Skin of body (tissue), 2 donors: Measurements from ENCODE around the gene NDC1. TPM values are rescaled to one million over a fixed set of nuclear protein-coding genes. Genes with fewer than 3 reads are reported as not detected.
"Not testable (repeated sequence)": the region's sequence is repeated elsewhere in the genome, so short reads cannot be mapped to it uniquely, and the experiment has no call there.

Experiments used
- DNase-seq: peaks from one replicate; lab custom pipeline; 2025; lab: John Stamatoyannopoulos, UW
- total RNA-seq: library from RNA; depleted of rRNA; stranded (reverse); fragments of >200 nt; gene quantifications from one replicate; pipeline ENCODE4 v1.2.3, GENCODE V29; 2014

The NDC1 gene
- total RNA-seq, 1 donor from 2014 or later, result 17.4 TPM

DNA sequence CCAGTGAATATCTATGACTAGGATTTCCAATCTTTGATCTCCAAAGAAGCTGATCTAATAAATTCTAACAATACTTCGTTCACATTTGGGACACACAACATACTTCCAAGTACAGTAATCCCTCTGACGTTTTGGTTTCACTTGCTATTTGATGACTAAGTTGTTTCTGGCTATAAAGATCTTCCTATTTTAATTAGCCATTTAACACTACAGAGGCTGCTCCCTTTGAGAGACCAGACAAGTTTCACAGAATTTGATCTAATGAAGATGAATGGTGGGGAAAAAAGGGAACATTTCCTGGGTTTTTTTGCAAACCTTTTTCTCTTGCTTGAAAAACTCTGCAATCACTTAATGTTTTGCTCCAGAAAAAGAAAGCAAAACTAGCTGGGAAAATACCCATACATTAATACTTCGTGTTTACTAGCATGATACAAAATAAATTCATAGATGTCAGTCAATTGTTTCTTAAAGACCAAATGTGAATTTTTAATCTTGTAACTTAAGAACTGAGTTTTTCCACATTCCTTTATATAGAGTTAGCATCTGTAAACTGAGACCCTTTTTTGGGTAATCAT, 71.2 kb downstream of the NDC1 start:
- DNase-seq, result peak; percentile 49

- DNase-seq, result no peak
Measured at GRCh38 chr1:53766194-53766742, 71.8 kb downstream of the NDC1 start.

DNA sequence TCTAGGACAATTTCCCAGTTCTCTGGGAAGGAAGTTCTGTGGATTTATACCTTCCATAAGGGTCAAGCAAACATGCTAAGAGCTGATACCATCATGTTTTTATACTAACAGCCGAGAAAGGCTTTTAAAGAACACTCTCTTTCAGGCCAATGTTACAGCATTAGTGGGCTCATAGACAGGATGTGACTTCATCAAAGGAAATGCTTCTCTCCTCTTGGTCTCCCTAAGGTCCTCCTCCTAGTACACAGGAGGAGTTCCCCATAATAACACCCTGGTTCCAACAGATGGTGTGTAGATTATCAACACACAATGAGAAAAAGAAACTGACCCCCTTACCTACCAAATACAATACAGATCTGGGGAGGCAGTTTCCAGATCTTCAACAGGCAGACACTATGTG, 72.4 kb downstream of the NDC1 start:
- DNase-seq, result peak; percentile 1

GRCh38 chr1:53763911-53764310, 74.2 kb downstream of the NDC1 start:
- no peak for DNase-seq

DNA sequence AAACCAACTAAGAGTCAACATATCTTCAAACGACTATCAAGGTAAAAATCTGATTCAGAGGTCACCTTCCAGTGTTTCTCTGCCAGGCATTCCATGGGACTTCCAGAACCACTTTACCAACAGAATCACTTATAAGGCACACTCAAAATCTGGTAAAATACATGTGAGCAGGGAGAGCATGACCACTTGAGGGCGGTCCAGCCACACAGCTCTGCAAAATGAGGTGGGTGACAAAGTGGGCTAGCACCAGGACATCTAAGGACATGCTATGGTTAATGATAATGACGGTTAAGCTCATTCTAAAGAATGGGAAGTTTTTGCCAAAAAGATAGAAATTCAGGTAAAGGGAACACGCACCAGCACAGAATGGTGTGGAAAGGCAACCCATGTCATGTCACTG, 74.6 kb downstream of the NDC1 start:
- no peak for DNase-seq

DNA sequence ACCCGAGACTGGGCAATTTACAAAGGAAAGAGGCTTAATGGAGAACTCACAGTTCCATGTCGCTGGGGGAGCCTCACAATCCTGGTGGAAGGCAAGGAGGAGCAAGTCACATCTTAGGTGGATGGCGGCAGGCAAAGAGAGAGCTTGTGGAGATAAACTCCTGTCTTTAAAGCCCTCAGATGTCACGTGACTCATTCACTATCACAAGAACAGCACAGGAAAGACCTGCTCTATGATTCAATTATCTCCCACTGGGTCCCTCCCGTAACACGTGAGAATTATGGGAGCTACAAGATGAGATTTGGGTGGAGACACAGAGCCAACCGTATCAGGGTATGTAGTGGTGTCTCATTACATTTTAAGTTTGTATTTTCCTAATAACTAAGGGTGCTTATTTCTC, 77.6 kb downstream of the NDC1 start:
- DNase-seq, result not testable (repeated sequence)

GRCh38 chr1:53755874-53756273, 82.2 kb downstream of the NDC1 start:
- no peak for DNase-seq

- peak; percentile 74 for DNase-seq
Measured at GRCh38 chr1:53754484-53755312, 83.4 kb downstream of the NDC1 start.

GRCh38 chr1:53752281-53752680, 85.8 kb downstream of the NDC1 start:
- no peak for DNase-seq

GRCh38 chr1:53747841-53748240, 90.3 kb downstream of the NDC1 start:
- DNase-seq, result no peak

DNA sequence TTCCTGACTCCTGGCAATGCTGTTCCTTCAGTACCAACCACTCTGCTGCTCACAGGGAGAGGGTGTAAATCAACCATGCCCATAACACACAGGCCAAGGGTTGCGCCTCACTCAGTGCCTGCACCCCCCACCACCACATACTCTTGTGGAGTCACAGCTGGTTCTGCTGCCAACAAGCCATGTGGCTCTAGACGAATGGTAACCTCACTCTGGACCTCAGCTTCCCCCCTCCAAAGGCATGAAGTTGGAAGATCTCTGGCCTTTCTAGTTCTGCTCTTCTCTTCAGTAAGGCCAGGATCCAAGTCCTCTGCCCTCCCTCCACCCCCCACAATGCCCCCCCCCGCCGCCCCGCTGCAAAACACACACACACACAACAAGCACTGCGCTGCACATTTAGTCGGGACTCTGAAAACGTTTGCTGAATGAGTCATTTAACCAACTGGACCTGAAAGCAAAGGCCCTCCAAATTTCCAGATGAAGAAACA, 97.4 kb downstream of the NDC1 start:
- DNase-seq, result no peak

DNA sequence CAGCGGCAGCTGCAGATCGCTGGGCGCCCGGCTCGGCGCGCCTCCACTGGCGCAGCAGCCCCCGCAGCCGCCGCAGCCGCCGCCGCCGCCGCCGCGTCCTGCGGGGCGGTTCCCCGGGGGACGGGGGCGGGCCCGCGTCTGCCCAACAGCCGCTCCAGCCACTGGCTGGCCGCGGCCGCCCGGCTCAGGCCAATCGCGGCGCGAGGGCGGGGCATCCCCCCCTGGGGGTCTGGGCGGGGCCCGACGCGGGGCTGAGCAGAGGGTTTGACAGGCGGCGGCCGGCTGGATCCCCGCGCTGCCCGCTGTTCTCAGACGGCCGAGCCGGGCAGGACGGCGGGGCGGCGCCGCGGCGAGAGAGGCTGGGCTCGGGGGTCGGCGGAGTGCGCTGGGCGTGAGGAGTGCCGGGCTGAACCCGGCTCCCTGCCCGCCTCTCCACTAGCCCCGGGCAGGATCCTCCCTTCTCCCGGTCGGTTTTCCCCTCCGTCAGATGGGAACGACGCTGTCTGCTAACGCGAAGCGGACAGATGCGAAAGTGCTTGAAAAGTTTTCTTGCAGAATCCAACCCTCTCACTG, 98.9 kb downstream of the NDC1 start, which contains the start of gene GLIS1:
Gene GLIS1 (minus strand): TSS at position 56 of the 573 bp plus-strand sequence. CDS start 1,100 bp downstream, outside the sequence.
- peak; percentile 47 for DNase-seq

GRCh38 chr1:53738205-53739108, 99.6 kb downstream of the NDC1 start:
- DNase-seq, result no peak

DNA sequence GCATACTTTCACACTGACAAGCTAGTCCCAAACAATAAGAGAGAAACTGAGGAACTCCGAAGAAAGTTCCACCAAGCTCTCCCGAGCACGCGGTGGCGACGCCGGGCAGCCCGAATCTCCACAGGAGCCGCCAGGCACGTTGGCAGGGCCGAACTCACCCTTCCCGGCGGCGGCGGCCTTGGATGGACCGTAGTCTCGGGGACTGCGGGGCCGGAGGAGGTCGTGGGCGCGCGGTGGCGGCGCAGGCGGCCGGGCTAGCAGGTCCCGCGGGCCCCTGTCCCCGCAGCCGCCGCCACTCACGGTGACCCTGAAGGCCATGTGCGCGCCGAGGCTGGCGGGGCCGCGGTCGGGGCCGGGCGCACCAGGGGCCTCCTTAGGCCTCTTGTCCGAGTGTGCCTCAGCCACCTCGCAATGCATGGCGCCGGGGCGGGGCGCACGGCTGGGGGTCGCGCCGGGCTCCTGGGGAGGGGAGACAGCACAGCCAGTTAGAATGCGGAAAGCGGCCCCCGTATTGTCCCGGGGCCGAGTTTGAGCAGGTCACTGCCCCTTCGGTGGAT, 100.4 kb downstream of the NDC1 start:
- DNase-seq, result no peak

GRCh38 chr1:53736290-53736689, 101.8 kb downstream of the NDC1 start:
- no peak for DNase-seq

DNA sequence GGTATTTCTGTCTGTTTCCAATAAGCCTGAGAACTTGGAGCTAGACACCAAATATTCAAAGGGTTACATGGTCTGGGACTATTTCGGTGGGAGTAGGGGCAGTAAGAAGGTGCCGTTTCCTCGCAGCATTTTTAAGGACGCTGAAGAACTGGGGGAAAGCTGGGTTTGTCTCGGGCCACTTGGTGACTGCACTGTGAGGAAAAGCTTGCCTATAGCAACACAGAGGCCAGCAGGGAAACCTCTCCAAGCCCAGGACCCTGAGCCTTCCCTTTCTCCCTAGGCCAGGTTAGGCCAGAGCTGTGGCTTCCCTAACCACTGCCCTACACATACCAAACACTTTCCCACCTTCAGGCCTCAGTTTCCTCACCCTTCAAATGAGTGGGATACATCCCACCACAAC, 102.4 kb downstream of the NDC1 start:
- DNase-seq, result no peak

- no peak for DNase-seq
Measured at GRCh38 chr1:53735261-53735660, 102.8 kb downstream of the NDC1 start.

DNA sequence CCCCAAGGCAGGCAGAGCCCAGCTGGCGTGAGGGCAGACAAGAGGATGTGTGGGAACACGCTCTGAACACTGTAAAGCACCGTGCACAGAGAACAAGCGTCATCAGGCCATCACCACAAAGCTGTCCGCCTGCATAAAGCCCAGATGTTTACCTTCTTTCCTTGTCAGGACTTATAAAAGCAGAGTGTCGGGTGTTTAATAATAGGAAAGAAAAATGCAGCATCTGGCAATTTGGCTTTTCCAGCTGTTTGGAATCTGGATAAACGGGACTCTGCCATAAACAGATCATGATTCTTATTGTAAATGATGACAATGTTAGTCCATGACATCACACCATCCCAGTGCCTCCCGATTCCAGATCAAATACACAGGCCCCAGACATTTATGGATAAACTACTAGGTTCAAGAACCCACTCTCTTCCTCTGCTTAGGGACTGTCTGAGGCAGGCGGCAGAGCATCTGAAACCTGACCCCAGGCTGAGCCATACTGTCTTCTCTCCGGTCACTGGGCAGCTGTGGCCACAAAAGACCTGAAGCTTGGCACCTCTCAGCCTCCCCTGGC, 103.4 kb downstream of the NDC1 start:
- peak; percentile 50 for DNase-seq

- DNase-seq, result peak; percentile 47
Measured at GRCh38 chr1:53733975-53734649, 104.0 kb downstream of the NDC1 start.

GRCh38 chr1:53733447-53733931, 104.6 kb downstream of the NDC1 start:
- peak; percentile 5 for DNase-seq
